ENCODE measurements around the gene TIGIT. TPM values are rescaled to one million over a fixed set of nuclear protein-coding genes. Genes with fewer than 3 reads are reported as not detected.

Gene TIGIT
- total and polyA plus RNA-seq, 4 donors = 0.37 to 1.1 (median 0.52) TPM

DNA sequence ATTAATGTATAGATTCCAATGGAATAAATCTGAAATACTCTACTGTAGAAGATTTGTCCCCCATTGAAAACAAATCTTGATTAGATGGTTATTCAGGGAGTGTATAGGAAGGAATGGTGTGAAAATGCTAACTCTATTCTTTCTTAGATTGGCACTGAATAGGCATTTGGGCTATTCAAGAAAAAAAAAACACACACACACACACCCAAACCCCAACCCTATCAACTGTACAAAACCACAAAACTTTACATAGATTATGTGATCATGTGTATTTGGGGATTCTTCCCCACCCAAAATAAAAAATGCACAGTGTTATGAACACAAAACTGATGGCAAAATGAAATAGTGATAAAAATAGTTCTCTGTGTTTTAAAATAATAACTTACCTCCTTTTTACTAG lies 61.8 kb downstream of the TIGIT start:
- Histone ChIP-seq H3K4me3 (no peak overlapping the region), H3K36me3 (ENCODE audit: control insufficient read depth in 4 of 4, insufficient read depth in 4 of 4, low read length in 4 of 4) (peaks cover 0 to 7% (median 3%) of the 10 kb centered on the region in 4 donors), H3K4me1 (ENCODE audit: control insufficient read depth in 5 of 5, insufficient read depth in 5 of 5, low read length in 5 of 5) (peaks cover 0 to 17% (median 0%) of the 10 kb centered on the region in 5 donors), H3K27ac (ENCODE audit: low read depth in 1 of 2, low read length in 1 of 2) (no peak overlapping the region), H3K9ac (ENCODE audit: insufficient read depth in 1 of 2, low read length in 2 of 2) (no peak overlapping the region), H3K27me3 (ENCODE audit: control insufficient read depth in 3 of 3, insufficient read depth in 3 of 3, low read length in 2 of 3) (no peaks in the 10 kb centered on the region), H3K9me3 (ENCODE audit: control insufficient read depth in 4 of 4, insufficient read depth in 3 of 4, low read length in 3 of 4) (peaks cover 0 to 2% (median 0%) of the 10 kb centered on the region in 4 donors)
- no peak for ATAC-seq (ENCODE audit: insufficient read depth, low FRiP score)
- TF ChIP-seq, protein P1, sequence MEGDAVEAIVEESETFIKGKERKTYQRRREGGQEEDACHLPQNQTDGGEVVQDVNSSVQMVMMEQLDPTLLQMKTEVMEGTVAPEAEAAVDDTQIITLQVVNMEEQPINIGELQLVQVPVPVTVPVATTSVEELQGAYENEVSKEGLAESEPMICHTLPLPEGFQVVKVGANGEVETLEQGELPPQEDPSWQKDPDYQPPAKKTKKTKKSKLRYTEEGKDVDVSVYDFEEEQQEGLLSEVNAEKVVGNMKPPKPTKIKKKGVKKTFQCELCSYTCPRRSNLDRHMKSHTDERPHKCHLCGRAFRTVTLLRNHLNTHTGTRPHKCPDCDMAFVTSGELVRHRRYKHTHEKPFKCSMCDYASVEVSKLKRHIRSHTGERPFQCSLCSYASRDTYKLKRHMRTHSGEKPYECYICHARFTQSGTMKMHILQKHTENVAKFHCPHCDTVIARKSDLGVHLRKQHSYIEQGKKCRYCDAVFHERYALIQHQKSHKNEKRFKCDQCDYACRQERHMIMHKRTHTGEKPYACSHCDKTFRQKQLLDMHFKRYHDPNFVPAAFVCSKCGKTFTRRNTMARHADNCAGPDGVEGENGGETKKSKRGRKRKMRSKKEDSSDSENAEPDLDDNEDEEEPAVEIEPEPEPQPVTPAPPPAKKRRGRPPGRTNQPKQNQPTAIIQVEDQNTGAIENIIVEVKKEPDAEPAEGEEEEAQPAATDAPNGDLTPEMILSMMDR (IDR thresholded peaks at IDR 0.05; ENCODE audit: control extremely low read depth, extremely low read depth) = no peak
- peak in 1 of 3 donors; percentile 2 for DNase-seq

DNA sequence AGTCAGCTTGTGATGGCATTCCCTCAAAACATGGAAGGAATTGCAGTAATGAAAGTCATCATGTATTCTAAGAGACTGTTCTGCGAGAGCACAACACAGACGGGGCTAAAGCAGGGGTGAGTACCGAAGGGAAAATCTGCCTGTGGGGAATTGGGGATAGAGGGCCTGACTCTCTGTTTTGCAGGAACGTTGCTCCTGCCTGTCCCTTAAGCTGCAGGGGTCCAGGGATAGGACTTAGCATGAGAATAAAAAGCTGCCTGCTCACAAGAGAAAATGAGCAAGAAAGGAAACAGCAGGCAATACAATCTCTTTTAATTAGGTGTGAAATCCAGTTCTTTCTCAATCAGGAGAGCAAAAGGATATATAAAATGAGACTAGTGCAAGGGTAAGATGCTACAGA lies 62.2 kb downstream of the TIGIT start:
- H3K9me3 ChIP-seq (ENCODE audit: control insufficient read depth in 4 of 4, insufficient read depth in 3 of 4, low read length in 3 of 4) = peaks cover 0 to 2% (median 0%) of the 10 kb centered on the region in 4 donors
- ATAC-seq (ENCODE audit: insufficient read depth, low FRiP score) = no peak
- no peak overlapping the region for H3K9ac ChIP-seq (ENCODE audit: insufficient read depth in 1 of 2, low read length in 2 of 2)
- H3K36me3 ChIP-seq (ENCODE audit: control insufficient read depth in 4 of 4, insufficient read depth in 4 of 4, low read length in 4 of 4) = peaks cover 0 to 6% (median 1%) of the 10 kb centered on the region in 4 donors
- H3K4me3 ChIP-seq = no peak overlapping the region
- peaks cover 0 to 17% (median 0%) of the 10 kb centered on the region in 5 donors for H3K4me1 ChIP-seq (ENCODE audit: control insufficient read depth in 5 of 5, insufficient read depth in 5 of 5, low read length in 5 of 5)
- WGBS, 2 donors = 76 to 77% methylated on average over 4 of the region's 4 CpGs
- no peaks in the 10 kb centered on the region for H3K27me3 ChIP-seq (ENCODE audit: control insufficient read depth in 3 of 3, insufficient read depth in 3 of 3, low read length in 2 of 3)
- H3K27ac ChIP-seq (ENCODE audit: low read depth in 1 of 2, low read length in 1 of 2) = no peak overlapping the region
- TF ChIP-seq, protein P1 (IDR thresholded peaks at IDR 0.05; ENCODE audit: control extremely low read depth, extremely low read depth) = no peak
- DNase-seq = peak; percentile 25 to 84 (median 83)

DNA sequence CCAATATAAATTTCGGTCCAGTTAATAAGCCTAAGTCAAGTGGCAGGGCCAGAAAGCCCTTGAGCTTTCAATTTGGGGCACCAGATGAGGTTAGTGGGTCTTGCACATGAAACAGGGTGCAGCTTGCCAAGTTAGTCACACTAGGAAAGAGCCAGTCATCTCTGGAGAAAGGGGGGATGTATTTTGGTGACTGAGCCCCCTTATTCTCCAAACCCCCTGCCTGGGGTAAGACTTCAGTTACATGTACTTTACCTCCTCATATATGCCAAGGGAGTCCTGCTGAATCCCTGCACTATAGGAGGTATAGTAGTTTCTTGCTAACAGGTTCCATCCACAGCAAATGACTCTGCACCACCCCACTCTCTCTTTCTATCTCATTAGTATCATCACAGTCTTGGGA lies 62.7 kb downstream of the TIGIT start:
- peaks cover 0 to 1% (median 0%) of the 10 kb centered on the region in 4 donors for H3K9me3 ChIP-seq (ENCODE audit: control insufficient read depth in 4 of 4, insufficient read depth in 3 of 4, low read length in 3 of 4)
- no peak overlapping the region for H3K4me3 ChIP-seq
- no peak overlapping the region for H3K27ac ChIP-seq (ENCODE audit: low read depth in 1 of 2, low read length in 1 of 2)
- no peak overlapping the region for H3K9ac ChIP-seq (ENCODE audit: insufficient read depth in 1 of 2, low read length in 2 of 2)
- no peak for ATAC-seq (ENCODE audit: insufficient read depth, low FRiP score)
- H3K4me1 ChIP-seq (ENCODE audit: control insufficient read depth in 5 of 5, insufficient read depth in 5 of 5, low read length in 5 of 5) = peaks cover 0 to 17% (median 0%) of the 10 kb centered on the region in 5 donors
- H3K27me3 ChIP-seq (ENCODE audit: control insufficient read depth in 3 of 3, insufficient read depth in 3 of 3, low read length in 2 of 3) = no peaks in the 10 kb centered on the region
- 76 to 90% methylated on average over 1 of the region's 1 CpG for WGBS, 2 donors
- H3K36me3 ChIP-seq (ENCODE audit: control insufficient read depth in 4 of 4, insufficient read depth in 4 of 4, low read length in 4 of 4) = peaks cover 0 to 1% (median 0%) of the 10 kb centered on the region in 4 donors
- TF ChIP-seq, protein P1 (IDR thresholded peaks at IDR 0.05; ENCODE audit: control extremely low read depth, extremely low read depth) = no peak
- DNase-seq = no peak

Other genes with a start within 250 kb of the TIGIT start
- 10 to 100 TPM in 1 of 2 donors, 1 to 10 TPM in 1; 7.7 to 15.3 TPM for gene CCDC191, start 237.5 kb upstream of the TIGIT start, total RNA-seq
- 1 to 10 TPM; 2.5 to 3.5 TPM for gene CCDC191, start 237.5 kb upstream of the TIGIT start, polyA plus RNA-seq
- gene QTRT2, start 237.3 kb upstream of the TIGIT start, total RNA-seq = 10 to 100 TPM; 25.5 to 33.0 TPM
- 10 to 100 TPM in 1 of 2 donors, 1 to 10 TPM in 1; 5.3 to 11.5 TPM for gene QTRT2, start 237.3 kb upstream of the TIGIT start, polyA plus RNA-seq
- not detected for gene DRD3, start 115.0 kb upstream of the TIGIT start, total RNA-seq
- gene DRD3, start 115.0 kb upstream of the TIGIT start, polyA plus RNA-seq = not detected
- not detected for gene ZNF80, start 56.5 kb upstream of the TIGIT start, total RNA-seq
- under 1 TPM in 1 of 2 donors, not detected in 1; 0.05 TPM for gene ZNF80, start 56.5 kb upstream of the TIGIT start, polyA plus RNA-seq